Thoracic aorta (tissue), 2 donors: ENCODE data around the gene PEF1. TPM values are rescaled to one million over a fixed set of nuclear protein-coding genes. Genes with fewer than 3 reads are reported as not detected.

Experiments used
- ATAC-seq: fragments of 150-250 bp; one replicate; pipeline ENCODE4 v1.8.0; 2017; ENCODE audit warnings: low read depth; ENCODE audit not compliant: insufficient number of reproducible peaks, low FRiP score
- DNase-seq: peaks from one replicate; pipeline ENCODE4 v3.0.0-alpha.2; 2020; ENCODE audit warnings: low spot score
- H3K27ac ChIP-seq, 2 donors: fragments of 200-600 bp; sonication (generic); 1 replicate in 1 of 2; 2 replicates in 1 of 2; pipeline ENCODE4 v1.5.1; 2016; ENCODE audit warnings: mild to moderate bottlenecking in 2 of 2, moderate library complexity in 2 of 2
- H3K27me3 ChIP-seq: fragments of 200-600 bp; sonication (generic); replicated peaks from 2 replicates; pipeline ENCODE4 v1.6.0; 2016; ENCODE audit warnings: mild to moderate bottlenecking; ENCODE audit not compliant: insufficient read depth
- H3K36me3 ChIP-seq: fragments of 200-600 bp; sonication (generic); one replicate; pipeline ENCODE4 v1.5.1; 2016
- H3K4me1 ChIP-seq, 2 donors: fragments of 200-600 bp; sonication (generic); 1 replicate in 1 of 2; 2 replicates in 1 of 2; pipeline versions ENCODE4 v1.5.1 to v1.6.0; 2016; ENCODE audit warnings: low read depth in 2 of 2, mild to moderate bottlenecking in 1 of 2; ENCODE audit not compliant: control insufficient read depth in 1 of 2
- H3K4me3 ChIP-seq: fragments of 200-600 bp; sonication (generic); 2 replicates; pipeline ENCODE4 v1.5.1; 2016; ENCODE audit warnings: mild to moderate bottlenecking
- H3K9me3 ChIP-seq: fragments of 200-600 bp; sonication (generic); 2 replicates; pipeline ENCODE4 v1.5.1; 2016
- CTCF ChIP-seq: fragments of 200-600 bp; sonication (generic); IDR thresholded peaks from one replicate; pipeline ENCODE4 v1.5.1; 2019; ENCODE audit warnings: antibody characterized with exemption
- total RNA-seq, 2 donors: library from RNA; depleted of rRNA; stranded (reverse); fragments of >200 nt; gene quantifications; one replicate each; pipeline versions ENCODE4 v1.1.0 to v1.2.3, GENCODE V29; 2016

PEF1 gene
- total RNA-seq, 2 donors from 2014 or later: 69.2 to 99.5 TPM

GRCh38 chr1:31602081-31602480 is 42.6 kb downstream of the PEF1 start:
- Histone ChIP-seq H3K4me1 (no peaks in the 10 kb centered on the region), H3K4me3 (no peak overlapping the region), H3K9me3 (no peaks in the 10 kb centered on the region), H3K36me3 (no peaks in the 10 kb centered on the region), H3K27me3 (no peaks in the 10 kb centered on the region), H3K27ac (no peak overlapping the region)
- DNase-seq: no peak
- no peak for TF ChIP-seq CTCF
- ATAC-seq: no peak

GRCh38 chr1:31600641-31601040 is 44.0 kb downstream of the PEF1 start:
- Histone ChIP-seq H3K9me3 (no peaks in the 10 kb centered on the region), H3K27ac (no peak overlapping the region), H3K36me3 (no peaks in the 10 kb centered on the region), H3K27me3 (no peaks in the 10 kb centered on the region), H3K4me1 (no peaks in the 10 kb centered on the region), H3K4me3 (no peak overlapping the region)
- ATAC-seq (no peak), DNase-seq (no peak)
- no peak for TF ChIP-seq CTCF

DNA sequence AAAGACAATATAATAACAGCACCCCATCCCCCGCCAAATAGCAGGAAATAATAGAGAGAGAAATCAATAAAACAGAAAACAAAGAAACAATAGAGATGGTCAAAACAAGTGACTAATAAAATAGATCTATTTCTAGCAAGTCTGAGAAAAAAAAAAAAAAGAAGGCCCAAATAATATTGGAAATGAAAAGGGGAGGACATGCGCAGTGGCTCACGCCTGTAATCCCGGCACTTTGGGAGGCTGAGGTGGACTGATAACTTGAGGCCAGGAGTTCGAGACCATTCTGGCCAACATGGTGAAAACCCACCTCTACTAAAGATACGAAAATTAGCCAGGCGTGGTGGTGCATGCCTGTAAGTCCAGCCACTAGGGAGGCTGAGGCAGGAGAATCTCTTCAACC is 45.7 kb downstream of the PEF1 start:
- no peaks in the 10 kb centered on the region for H3K4me1 ChIP-seq
- no peak overlapping the region for H3K27ac ChIP-seq
- DNase-seq (no peak), ATAC-seq (no peak)
- no peak for TF ChIP-seq CTCF
- H3K27me3 ChIP-seq: no peaks in the 10 kb centered on the region
- no peaks in the 10 kb centered on the region for H3K36me3 ChIP-seq
- no peak overlapping the region for H3K4me3 ChIP-seq
- H3K9me3 ChIP-seq: no peaks in the 10 kb centered on the region

DNA sequence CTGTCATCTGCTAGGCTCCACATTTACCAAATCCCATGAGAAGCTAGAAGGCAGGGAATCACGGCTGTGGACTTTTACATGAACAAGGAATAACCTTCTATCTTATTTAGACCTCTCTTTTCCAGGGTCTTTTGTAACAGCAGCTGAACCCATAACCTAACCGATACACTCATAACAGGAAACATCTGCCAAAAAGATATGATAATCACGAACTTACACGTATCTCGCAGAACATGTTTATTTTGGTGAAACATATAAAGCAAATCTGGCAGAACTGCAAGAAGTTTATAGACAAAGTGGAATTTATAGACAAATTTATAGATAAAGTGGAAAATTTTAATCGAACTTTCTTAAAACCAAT is 48.0 kb downstream of the PEF1 start:
- Histone ChIP-seq H3K27ac (no peak overlapping the region), H3K27me3 (no peaks in the 10 kb centered on the region), H3K4me3 (no peak overlapping the region), H3K36me3 (no peaks in the 10 kb centered on the region), H3K4me1 (peaks cover 3 to 10% of the 10 kb centered on the region in 2 donors), H3K9me3 (no peaks in the 10 kb centered on the region)
- ATAC-seq: no peak
- DNase-seq: no peak
- TF ChIP-seq CTCF: no peak

GRCh38 chr1:31595836-31596736 is 48.6 kb downstream of the PEF1 start:
- TF ChIP-seq CTCF: no peak
- H3K27ac ChIP-seq: no peak overlapping the region
- no peaks in the 10 kb centered on the region for H3K27me3 ChIP-seq
- ATAC-seq (no peak), DNase-seq (no peak)
- no peaks in the 10 kb centered on the region for H3K9me3 ChIP-seq
- no peaks in the 10 kb centered on the region for H3K36me3 ChIP-seq
- no peak overlapping the region for H3K4me3 ChIP-seq
- peaks cover 5 to 16% of the 10 kb centered on the region in 2 donors for H3K4me1 ChIP-seq
